A549 (cell line): ENCODE measurements around the gene SNTA1.

Experiments
- EP300 ChIP-seq, 2 experiments: fragments of >200 bp; sonication (Bioruptor Twin); formaldehyde crosslinking; IDR thresholded peaks; 2 replicates in 1 of 2; 3 replicates in 1 of 2; pipeline ENCODE4 v1.6.1; 2016 to 2017
- NPAS2 ChIP-seq: fragments of 250-450 bp; sonication (Bioruptor Pico); IDR thresholded peaks from 2 replicates; pipeline ENCODE4 v1.8.0; 2022; ENCODE audit warnings: mild to moderate bottlenecking, moderate library complexity, borderline replicate concordance
- POLR2A ChIP-seq: IDR thresholded peaks from 2 replicates; pipeline ENCODE4 v1.6.1; 2012; ENCODE audit warnings: mild to moderate bottlenecking, low read length
- POLR2AphosphoS2 ChIP-seq: conservative IDR thresholded peaks from 2 replicates; pipeline ENCODE4 v1.6.1; 2012; ENCODE audit warnings: low read length, improper control_type of control experiment, inconsistent platforms
- USF2 ChIP-seq: fragments of 450-650 bp; IDR thresholded peaks from 2 replicates; pipeline ENCODE4 v1.6.1; 2014; ENCODE audit warnings: antibody characterized with exemption
- TF ChIP-seq, protein P1 (sequence below): fragments of >200 bp; sonication (Bioruptor Twin); formaldehyde crosslinking; IDR thresholded peaks from 3 replicates; pipeline ENCODE4 v1.5.1; 2016
- TF ChIP-seq, protein P2 (sequence below): fragments of 200-600 bp; sonication (generic); IDR thresholded peaks from 2 replicates; pipeline ENCODE4 v1.6.1; 2016; ENCODE audit warnings: antibody characterized with exemption, mild to moderate bottlenecking, moderate library complexity
- TF ChIP-seq, protein P3 (sequence below): fragments of >200 bp; sonication (Bioruptor Twin); formaldehyde crosslinking; IDR thresholded peaks from 3 replicates; pipeline ENCODE4 v1.6.1; 2016

DNA sequence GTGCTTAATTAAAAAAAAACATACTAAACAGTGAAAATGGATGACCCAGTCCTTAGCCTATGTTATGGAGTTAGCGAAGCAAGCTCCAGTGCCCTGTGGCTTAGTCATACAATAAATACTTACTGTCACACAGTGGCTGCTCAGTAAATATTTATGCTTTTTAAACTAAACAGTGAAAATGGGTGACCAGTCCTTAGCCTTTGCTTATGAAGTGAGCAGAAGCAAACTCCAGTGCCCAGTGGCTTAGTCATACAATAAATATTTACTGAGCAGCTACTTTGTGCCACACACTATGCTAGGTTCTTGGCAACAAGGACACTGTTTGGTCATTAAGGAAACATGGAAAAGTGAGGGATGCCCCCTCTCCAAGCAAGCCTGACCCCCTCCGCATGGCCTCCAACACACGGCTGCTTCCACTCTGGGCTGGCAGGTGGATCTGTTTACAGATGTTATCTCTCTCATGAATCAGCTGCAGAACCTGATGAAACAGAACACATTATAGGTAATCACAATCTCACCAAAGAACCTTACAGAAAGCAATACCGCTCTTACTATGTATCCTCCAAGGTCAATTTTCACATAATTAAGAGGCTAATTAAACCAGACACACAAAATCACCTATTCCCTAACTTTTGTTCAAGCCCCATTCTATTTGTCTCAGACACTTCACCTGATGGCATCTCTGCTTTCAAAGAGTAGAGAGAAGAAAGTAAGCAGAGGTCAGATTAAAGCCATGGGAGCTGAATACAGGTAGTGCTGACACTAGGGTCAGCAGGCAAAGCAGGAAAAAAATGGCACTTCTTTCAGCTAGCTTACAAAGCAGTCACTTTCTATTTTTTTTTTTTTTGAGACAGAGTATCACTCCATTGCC, 69.6 kb downstream of the SNTA1 start:
- TF ChIP-seq POLR2A = no peak
- TF ChIP-seq, protein P1, sequence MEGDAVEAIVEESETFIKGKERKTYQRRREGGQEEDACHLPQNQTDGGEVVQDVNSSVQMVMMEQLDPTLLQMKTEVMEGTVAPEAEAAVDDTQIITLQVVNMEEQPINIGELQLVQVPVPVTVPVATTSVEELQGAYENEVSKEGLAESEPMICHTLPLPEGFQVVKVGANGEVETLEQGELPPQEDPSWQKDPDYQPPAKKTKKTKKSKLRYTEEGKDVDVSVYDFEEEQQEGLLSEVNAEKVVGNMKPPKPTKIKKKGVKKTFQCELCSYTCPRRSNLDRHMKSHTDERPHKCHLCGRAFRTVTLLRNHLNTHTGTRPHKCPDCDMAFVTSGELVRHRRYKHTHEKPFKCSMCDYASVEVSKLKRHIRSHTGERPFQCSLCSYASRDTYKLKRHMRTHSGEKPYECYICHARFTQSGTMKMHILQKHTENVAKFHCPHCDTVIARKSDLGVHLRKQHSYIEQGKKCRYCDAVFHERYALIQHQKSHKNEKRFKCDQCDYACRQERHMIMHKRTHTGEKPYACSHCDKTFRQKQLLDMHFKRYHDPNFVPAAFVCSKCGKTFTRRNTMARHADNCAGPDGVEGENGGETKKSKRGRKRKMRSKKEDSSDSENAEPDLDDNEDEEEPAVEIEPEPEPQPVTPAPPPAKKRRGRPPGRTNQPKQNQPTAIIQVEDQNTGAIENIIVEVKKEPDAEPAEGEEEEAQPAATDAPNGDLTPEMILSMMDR = no peak
- no peak for TF ChIP-seq USF2
- TF ChIP-seq, protein P2, sequence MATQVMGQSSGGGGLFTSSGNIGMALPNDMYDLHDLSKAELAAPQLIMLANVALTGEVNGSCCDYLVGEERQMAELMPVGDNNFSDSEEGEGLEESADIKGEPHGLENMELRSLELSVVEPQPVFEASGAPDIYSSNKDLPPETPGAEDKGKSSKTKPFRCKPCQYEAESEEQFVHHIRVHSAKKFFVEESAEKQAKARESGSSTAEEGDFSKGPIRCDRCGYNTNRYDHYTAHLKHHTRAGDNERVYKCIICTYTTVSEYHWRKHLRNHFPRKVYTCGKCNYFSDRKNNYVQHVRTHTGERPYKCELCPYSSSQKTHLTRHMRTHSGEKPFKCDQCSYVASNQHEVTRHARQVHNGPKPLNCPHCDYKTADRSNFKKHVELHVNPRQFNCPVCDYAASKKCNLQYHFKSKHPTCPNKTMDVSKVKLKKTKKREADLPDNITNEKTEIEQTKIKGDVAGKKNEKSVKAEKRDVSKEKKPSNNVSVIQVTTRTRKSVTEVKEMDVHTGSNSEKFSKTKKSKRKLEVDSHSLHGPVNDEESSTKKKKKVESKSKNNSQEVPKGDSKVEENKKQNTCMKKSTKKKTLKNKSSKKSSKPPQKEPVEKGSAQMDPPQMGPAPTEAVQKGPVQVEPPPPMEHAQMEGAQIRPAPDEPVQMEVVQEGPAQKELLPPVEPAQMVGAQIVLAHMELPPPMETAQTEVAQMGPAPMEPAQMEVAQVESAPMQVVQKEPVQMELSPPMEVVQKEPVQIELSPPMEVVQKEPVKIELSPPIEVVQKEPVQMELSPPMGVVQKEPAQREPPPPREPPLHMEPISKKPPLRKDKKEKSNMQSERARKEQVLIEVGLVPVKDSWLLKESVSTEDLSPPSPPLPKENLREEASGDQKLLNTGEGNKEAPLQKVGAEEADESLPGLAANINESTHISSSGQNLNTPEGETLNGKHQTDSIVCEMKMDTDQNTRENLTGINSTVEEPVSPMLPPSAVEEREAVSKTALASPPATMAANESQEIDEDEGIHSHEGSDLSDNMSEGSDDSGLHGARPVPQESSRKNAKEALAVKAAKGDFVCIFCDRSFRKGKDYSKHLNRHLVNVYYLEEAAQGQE = no peak
- no peak for TF ChIP-seq POLR2AphosphoS2
- peak; percentile 56 to 58; a peak in 2 of 5 replicates for TF ChIP-seq EP300 (IDR thresholded peaks at IDR 0.05)
- TF ChIP-seq NPAS2 (CRISPR knock-in tag) = no peak
- TF ChIP-seq, protein P3, sequence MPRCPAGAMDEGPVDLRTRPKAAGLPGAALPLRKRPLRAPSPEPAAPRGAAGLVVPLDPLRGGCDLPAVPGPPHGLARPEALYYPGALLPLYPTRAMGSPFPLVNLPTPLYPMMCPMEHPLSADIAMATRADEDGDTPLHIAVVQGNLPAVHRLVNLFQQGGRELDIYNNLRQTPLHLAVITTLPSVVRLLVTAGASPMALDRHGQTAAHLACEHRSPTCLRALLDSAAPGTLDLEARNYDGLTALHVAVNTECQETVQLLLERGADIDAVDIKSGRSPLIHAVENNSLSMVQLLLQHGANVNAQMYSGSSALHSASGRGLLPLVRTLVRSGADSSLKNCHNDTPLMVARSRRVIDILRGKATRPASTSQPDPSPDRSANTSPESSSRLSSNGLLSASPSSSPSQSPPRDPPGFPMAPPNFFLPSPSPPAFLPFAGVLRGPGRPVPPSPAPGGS = 0 out of 3 replicates have a peak, but pooled peaks have one; percentile 79
